Ishikawa (cell line): ENCODE results near the gene PGF.

ENCODE experiments used
- CEBPB ChIP-seq: IDR thresholded peaks from 2 replicates; pipeline ENCODE4 v1.6.1; 2012
- CREB1 ChIP-seq: IDR thresholded peaks from 2 replicates; pipeline ENCODE4 v1.6.1; 2012; ENCODE audit warnings: low read depth
- EGR1 ChIP-seq: IDR thresholded peaks from 2 replicates; pipeline ENCODE4 v1.6.1; 2012
- EP300 ChIP-seq: IDR thresholded peaks from 2 replicates; pipeline ENCODE4 v1.6.1; 2012; ENCODE audit warnings: borderline replicate concordance
- FOXM1 ChIP-seq: IDR thresholded peaks from 2 replicates; pipeline ENCODE4 v1.6.1; 2012; ENCODE audit warnings: low read depth, borderline replicate concordance
- NFIC ChIP-seq: IDR thresholded peaks from 2 replicates; pipeline ENCODE4 v1.6.1; 2012
- RAD21 ChIP-seq: IDR thresholded peaks from 2 replicates; pipeline ENCODE4 v1.6.1; 2012; ENCODE audit warnings: low read depth
- TAF1 ChIP-seq: IDR thresholded peaks from 2 replicates; pipeline ENCODE4 v1.6.1; 2012; ENCODE audit warnings: low read depth, mild to moderate bottlenecking
- TCF12 ChIP-seq: IDR thresholded peaks from 2 replicates; pipeline ENCODE4 v1.6.1; 2012; ENCODE audit warnings: low read depth
- TEAD4 ChIP-seq: IDR thresholded peaks from 2 replicates; pipeline ENCODE4 v1.6.1; 2012
- YY1 ChIP-seq: IDR thresholded peaks from 2 replicates; pipeline ENCODE4 v1.6.1; 2012; ENCODE audit warnings: low read depth
- ZBTB7A ChIP-seq: IDR thresholded peaks from 2 replicates; pipeline ENCODE4 v1.6.1; 2012; ENCODE audit warnings: low read depth
- TF ChIP-seq, protein P1 (sequence below): IDR thresholded peaks from 2 replicates; pipeline ENCODE4 v1.6.1; 2012
- TF ChIP-seq, protein P2 (sequence below): IDR thresholded peaks from 2 replicates; pipeline ENCODE4 v1.6.1; 2012
- TF ChIP-seq, protein P3 (sequence below): IDR thresholded peaks from 2 replicates; pipeline ENCODE4 v1.6.1; 2012; ENCODE audit warnings: low read depth, mild to moderate bottlenecking

Gene PGF

DNA sequence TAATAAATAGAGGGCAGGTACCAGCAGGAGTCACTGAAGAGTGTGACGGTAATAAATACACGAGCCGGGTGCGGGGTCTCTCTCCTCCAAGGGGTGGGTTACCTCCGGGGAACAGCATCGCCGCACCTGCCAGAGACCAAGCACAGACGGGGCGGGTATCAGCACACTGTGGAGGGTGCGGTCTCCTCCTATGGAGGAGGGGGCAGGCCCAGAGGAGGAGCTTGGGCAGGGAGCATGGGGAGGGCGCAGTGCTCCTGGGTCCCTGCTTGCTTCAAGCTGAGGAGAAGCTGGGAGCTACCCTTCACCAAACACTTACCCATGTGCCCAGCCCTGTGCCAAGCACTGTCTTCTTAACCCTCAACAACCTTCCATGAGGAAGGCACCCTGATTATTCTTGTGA lies 12.8 kb downstream of the PGF start:
- TF ChIP-seq, protein P1, sequence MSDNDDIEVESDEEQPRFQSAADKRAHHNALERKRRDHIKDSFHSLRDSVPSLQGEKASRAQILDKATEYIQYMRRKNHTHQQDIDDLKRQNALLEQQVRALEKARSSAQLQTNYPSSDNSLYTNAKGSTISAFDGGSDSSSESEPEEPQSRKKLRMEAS = no peak
- TF ChIP-seq EP300 = no peak
- no peak for TF ChIP-seq YY1
- no peak for TF ChIP-seq ZBTB7A
- TF ChIP-seq TCF12 = no peak
- TF ChIP-seq CEBPB = no peak
- no peak for TF ChIP-seq TEAD4
- TF ChIP-seq CREB1 = no peak

DNA sequence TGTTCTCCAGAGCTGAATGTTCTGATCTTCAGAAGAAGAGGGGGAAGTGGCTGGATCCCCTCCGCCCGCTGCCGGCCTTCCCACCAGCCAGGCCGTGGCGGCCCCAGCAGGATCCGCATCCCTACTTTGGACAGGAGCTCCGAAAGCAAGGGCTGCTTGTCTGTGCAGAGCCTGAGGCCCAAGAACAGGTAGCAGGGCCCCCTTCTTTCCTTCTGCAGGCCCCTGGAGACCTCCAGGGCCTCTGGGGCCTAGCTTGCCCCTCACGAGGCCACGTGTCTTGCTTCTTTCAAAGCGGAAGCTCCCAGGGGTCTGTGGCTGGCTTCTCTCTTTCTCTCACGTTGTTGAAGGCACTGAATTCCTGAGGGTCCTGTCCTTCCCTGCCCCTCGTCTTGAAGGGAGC lies 13.2 kb downstream of the PGF start:
- no peak for TF ChIP-seq EGR1

DNA sequence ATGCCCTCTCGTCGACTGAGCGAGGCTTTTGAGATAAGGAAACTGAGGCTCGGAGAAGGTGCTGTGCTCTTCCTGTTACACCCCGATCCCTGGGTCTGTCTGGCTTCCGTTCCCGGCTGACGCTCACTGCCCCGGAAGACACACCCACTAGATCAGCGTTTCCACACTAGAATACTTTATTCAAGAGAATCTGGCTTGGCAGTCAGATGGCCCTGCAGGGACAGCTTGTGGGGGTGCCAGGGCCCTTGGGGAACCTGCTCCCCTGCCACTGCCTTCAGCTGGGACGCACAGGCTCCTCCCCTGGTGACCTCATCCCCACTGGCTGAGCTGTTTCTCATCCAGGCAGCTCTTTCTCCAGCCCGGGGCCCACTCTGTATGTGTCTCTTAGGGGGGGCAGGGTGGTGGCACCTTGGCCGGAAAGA lies 13.7 kb downstream of the PGF start:
- no peak for TF ChIP-seq EP300
- no peak for TF ChIP-seq FOXM1
- no peak for TF ChIP-seq CEBPB
- TF ChIP-seq TEAD4 = no peak
- no peak for TF ChIP-seq TAF1
- no peak for TF ChIP-seq YY1
- TF ChIP-seq RAD21 = no peak
- TF ChIP-seq, protein P1 = no peak

DNA sequence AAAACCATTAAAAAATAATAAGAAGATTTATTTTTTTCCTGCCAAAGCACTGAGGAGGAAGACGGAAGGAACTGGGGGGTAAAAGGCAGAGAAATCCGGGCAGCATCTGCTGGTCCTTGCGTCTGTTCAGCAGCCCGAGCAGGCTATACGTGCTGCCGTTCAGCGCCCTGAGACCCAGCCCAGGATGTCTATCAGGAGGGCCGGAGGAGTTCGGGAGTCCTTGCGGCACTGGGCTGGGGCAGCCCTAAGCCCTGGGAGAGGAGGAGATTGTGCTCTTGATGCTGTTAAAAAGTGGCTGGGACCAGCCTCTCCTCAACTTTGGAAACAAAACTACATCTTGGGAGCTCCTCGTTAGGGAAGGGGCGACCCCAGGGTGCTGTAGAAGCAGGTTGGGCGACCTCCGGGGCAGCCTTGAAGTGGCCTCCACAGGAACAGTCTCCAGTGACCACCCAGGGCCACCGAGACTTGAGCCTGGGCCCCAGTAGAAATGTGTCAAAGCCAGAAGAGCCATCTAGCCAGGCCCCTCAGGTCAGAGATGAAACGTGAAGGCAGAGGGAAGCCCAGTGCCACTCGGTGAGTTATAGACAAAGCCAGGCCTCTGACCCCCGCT lies 14.3 kb downstream of the PGF start:
- no peak for TF ChIP-seq ZBTB7A
- no peak for TF ChIP-seq EGR1
- TF ChIP-seq TEAD4 = no peak
- no peak for TF ChIP-seq EP300
- no peak for TF ChIP-seq TCF12
- TF ChIP-seq, protein P2, sequence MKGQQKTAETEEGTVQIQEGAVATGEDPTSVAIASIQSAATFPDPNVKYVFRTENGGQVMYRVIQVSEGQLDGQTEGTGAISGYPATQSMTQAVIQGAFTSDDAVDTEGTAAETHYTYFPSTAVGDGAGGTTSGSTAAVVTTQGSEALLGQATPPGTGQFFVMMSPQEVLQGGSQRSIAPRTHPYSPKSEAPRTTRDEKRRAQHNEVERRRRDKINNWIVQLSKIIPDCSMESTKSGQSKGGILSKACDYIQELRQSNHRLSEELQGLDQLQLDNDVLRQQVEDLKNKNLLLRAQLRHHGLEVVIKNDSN = no peak
- no peak for TF ChIP-seq RAD21
- TF ChIP-seq NFIC = no peak
- no peak for TF ChIP-seq CREB1
- no peak for TF ChIP-seq CEBPB
- TF ChIP-seq, protein P3, sequence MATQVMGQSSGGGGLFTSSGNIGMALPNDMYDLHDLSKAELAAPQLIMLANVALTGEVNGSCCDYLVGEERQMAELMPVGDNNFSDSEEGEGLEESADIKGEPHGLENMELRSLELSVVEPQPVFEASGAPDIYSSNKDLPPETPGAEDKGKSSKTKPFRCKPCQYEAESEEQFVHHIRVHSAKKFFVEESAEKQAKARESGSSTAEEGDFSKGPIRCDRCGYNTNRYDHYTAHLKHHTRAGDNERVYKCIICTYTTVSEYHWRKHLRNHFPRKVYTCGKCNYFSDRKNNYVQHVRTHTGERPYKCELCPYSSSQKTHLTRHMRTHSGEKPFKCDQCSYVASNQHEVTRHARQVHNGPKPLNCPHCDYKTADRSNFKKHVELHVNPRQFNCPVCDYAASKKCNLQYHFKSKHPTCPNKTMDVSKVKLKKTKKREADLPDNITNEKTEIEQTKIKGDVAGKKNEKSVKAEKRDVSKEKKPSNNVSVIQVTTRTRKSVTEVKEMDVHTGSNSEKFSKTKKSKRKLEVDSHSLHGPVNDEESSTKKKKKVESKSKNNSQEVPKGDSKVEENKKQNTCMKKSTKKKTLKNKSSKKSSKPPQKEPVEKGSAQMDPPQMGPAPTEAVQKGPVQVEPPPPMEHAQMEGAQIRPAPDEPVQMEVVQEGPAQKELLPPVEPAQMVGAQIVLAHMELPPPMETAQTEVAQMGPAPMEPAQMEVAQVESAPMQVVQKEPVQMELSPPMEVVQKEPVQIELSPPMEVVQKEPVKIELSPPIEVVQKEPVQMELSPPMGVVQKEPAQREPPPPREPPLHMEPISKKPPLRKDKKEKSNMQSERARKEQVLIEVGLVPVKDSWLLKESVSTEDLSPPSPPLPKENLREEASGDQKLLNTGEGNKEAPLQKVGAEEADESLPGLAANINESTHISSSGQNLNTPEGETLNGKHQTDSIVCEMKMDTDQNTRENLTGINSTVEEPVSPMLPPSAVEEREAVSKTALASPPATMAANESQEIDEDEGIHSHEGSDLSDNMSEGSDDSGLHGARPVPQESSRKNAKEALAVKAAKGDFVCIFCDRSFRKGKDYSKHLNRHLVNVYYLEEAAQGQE = no peak
- no peak for TF ChIP-seq YY1

DNA sequence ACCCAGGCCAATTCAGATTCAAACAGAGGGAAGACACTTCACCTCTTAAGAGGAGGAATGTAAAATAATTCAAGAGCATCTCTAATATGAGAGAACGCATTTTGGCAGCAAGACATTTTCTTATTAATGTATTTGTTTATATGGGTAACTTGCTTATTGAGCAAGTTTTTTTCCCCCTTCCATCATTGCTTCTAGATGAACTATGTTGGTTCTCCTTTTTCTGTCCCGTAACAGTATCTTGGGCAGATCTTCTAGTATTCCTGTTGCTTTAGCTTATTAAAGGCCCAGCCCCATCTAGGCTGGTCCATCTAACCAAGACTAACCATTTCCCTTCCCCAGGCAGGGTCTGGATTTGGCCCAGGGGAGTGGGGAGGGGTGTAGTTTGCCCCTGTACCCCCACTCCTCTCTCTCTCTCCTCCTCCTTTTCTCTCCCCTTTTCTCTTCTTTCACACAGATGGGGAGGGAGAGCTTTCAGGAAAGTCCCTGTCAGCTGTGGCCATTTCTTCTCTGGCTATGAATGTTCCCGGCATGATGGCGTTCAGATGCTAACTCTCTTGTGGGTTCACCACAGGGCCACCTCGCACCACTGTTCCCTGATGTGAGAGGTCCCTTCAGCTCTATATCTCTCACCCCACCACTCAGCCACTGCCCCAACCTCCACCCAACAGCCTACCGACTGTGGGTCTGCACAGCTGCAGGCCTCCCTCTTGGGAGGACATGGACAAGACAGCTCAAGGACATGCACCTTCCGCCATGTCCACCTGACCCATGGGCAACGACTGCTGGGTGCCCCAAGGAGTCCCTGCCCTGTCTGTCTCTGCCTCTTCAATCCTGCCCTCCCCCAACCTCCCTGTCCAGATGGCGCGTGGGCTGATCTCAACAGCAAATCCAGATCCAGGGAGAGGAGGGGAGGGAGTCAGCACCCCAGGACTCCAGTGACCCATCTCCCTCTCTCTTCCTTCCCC lies 16.6 kb downstream of the PGF start:
- TF ChIP-seq, protein P1 = no peak
- TF ChIP-seq ZBTB7A = no peak
- no peak for TF ChIP-seq CEBPB
- TF ChIP-seq RAD21 = no peak
- TF ChIP-seq, protein P2 = no peak
- no peak for TF ChIP-seq NFIC
- no peak for TF ChIP-seq TCF12
- no peak for TF ChIP-seq CREB1
- no peak for TF ChIP-seq EGR1
- TF ChIP-seq EP300 = no peak
- TF ChIP-seq TAF1 = no peak
- TF ChIP-seq, protein P3 = no peak
- no peak for TF ChIP-seq TEAD4
- TF ChIP-seq FOXM1 = no peak
- TF ChIP-seq YY1 = no peak

DNA sequence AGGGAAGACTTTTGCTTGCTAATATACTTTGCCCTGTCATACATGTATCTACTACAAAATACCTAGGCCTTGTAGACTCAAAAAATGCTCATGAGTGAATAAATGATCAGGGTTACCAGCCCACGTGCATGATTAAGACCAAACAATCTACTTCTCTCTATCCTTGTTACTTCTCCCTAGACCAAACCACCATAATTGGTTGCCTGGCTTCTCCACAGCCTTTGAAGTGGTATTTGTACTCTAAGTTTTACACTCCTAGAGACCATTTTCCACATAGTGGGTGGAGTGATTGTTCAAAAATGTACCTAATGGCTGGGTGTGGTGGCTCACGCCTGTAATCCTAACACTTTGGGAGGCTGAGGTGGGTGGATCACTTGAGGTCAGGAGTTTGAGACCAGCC lies 18.2 kb downstream of the PGF start:
- TF ChIP-seq, protein P2 = no peak
- no peak for TF ChIP-seq TAF1
